Caco-2 (cell line): Measurements from ENCODE around the gene EHD1. TPM values are rescaled to one million over a fixed set of nuclear protein-coding genes. Genes with fewer than 3 reads are reported as not detected.

Source experiments
- BruUV-seq: library from RNA; stranded (reverse); fragments of 400-500 nt; replicated peaks from 2 replicates; lab custom pipeline; 2021; lab: Mats Ljungman, UMichigan
- CTCF ChIA-PET: fragments of 300-600 bp; sonication (Branson Sonifier 250); formaldehyde crosslinking; loops from one replicate; lab custom pipeline; 2022; ENCODE audit warnings: antibody characterized with exemption; lab: Charles Lee
- POLR2A ChIA-PET: fragments of 300-600 bp; sonication (Branson Sonifier 250); formaldehyde crosslinking; loops from one replicate; lab custom pipeline; 2022; ENCODE audit warnings: antibody characterized with exemption; lab: Charles Lee
- DNase-seq, 2 experiments: peaks; one replicate each; pipeline versions ENCODE4 v3.0.0 to v3.0.0-alpha.2; 2020 to 2022
- H3K27me3 ChIP-seq: replicated peaks from 2 replicates; pipeline ENCODE4 v1.6.0; 2011; ENCODE audit warnings: low read length; ENCODE audit not compliant: control insufficient read depth, insufficient read depth
- H3K36me3 ChIP-seq: 2 replicates; pipeline ENCODE4 v1.5.1; 2011; ENCODE audit warnings: low read length; ENCODE audit not compliant: control insufficient read depth, insufficient read depth
- H3K4me1 ChIP-seq: fragments of 250-450 bp; sonication (Bioruptor Pico); 2 replicates; pipeline ENCODE4 v1.5.1; 2020; ENCODE audit warnings: mild to moderate bottlenecking
- H3K4me3 ChIP-seq: 2 replicates; pipeline ENCODE4 v1.5.1; 2011; ENCODE audit warnings: low read depth, mild to moderate bottlenecking, control low read depth, low read length
- H3K9me3 ChIP-seq: fragments of 250-450 bp; sonication (Bioruptor Pico); 2 replicates; pipeline ENCODE4 v1.5.1; 2020; ENCODE audit warnings: mild to moderate bottlenecking, moderate library complexity
- H3K27ac Mint-ChIP-seq: one replicate; pipeline ENCODE4 v1.8.0; 2022; ENCODE audit warnings: mixed read lengths; ENCODE audit not compliant: unreplicated experiment
- H3K27me3 Mint-ChIP-seq: one replicate; pipeline ENCODE4 v1.8.0; 2022; ENCODE audit warnings: mixed read lengths; ENCODE audit not compliant: insufficient read depth, unreplicated experiment
- H3K36me3 Mint-ChIP-seq: one replicate; pipeline ENCODE4 v1.8.0; 2022; ENCODE audit warnings: mild to moderate bottlenecking, mixed read lengths; ENCODE audit not compliant: insufficient read depth, unreplicated experiment
- H3K4me1 Mint-ChIP-seq: one replicate; pipeline ENCODE4 v1.8.0; 2022; ENCODE audit warnings: low read depth, mixed read lengths; ENCODE audit not compliant: unreplicated experiment
- H3K4me3 Mint-ChIP-seq: one replicate; pipeline ENCODE4 v1.8.0; 2022; ENCODE audit warnings: mild to moderate bottlenecking, moderate library complexity, mixed read lengths; ENCODE audit not compliant: unreplicated experiment
- H3K9me3 Mint-ChIP-seq: one replicate; pipeline ENCODE4 v1.8.0; 2022; ENCODE audit warnings: mixed read lengths; ENCODE audit not compliant: unreplicated experiment
- CTCF ChIP-seq, 2 experiments: fragments of 200-600 bp in 1 of 2; IDR thresholded peaks; 1 replicate in 1 of 2; 2 replicates in 1 of 2; pipeline versions ENCODE4 v1.5.1 to v1.8.0; 2011 to 2022; ENCODE audit warnings: antibody characterized with exemption in 1 of 2, control low read depth in 1 of 2, inconsistent platforms in 1 of 2, low read depth in 1 of 2, low read length in 1 of 2, mild to moderate bottlenecking in 1 of 2, moderate library complexity in 1 of 2; ENCODE audit not compliant: insufficient read depth in 1 of 2, severe bottlenecking in 1 of 2, unreplicated experiment in 1 of 2
- intact Hi-C: fragments of 100-400 bp; cut with micrococcal nuclease; formaldehyde crosslinking; loops from one replicate; pipeline ENCODE4 v1.10.0; 2022; ENCODE audit not compliant: unreplicated experiment
- total RNA-seq: library from RNA; stranded (reverse); gene quantifications from 2 replicates; pipeline ENCODE4 v1.2.3, GENCODE V29; 2022

Gene EHD1
- total RNA-seq, 1 experiment from 2014 or later, result 129 TPM

- DNase-seq, result no peak
- POLR2A ChIA-PET, result no interaction called here
- no peak overlapping the region for H3K27ac Mint-ChIP-seq
Observed at GRCh38 chr11:64859542-64860414, 18.6 kb downstream of the EHD1 start.

GRCh38 chr11:64858467-64859263, 19.8 kb downstream of the EHD1 start:
- no peak overlapping the region for H3K4me3 ChIP-seq
- H3K36me3 ChIP-seq, result peaks cover 8% of the 10 kb centered on the region
- peaks cover 17% of the 10 kb centered on the region for H3K4me1 Mint-ChIP-seq
- POLR2A ChIA-PET, result no interaction called here
- no peak overlapping the region for H3K4me3 Mint-ChIP-seq
- no peak for TF ChIP-seq CTCF (IDR thresholded peaks at IDR 0.05; ENCODE audit: insufficient read depth in 1 of 2, low read depth in 1 of 2, low read length in 1 of 2, severe bottlenecking in 1 of 2, unreplicated experiment in 1 of 2)
- BruUV-seq, result no TSS peak
- H3K27ac Mint-ChIP-seq, result no peak overlapping the region
- intact Hi-C loops, result no loop called here
- H3K9me3 Mint-ChIP-seq, result no peaks in the 10 kb centered on the region
- CTCF ChIA-PET, result interaction anchor here (0.6 to 1.1 kb wide), 2 partner anchors 13 to 29 kb away, joined by 3 to 4 read pairs; no protein-coding TSS in a partner anchor
- H3K9me3 ChIP-seq, result no peaks in the 10 kb centered on the region
- H3K36me3 Mint-ChIP-seq, result peaks cover 70% of the 10 kb centered on the region
- no peaks in the 10 kb centered on the region for H3K27me3 ChIP-seq
- peaks cover 50% of the 10 kb centered on the region for H3K4me1 ChIP-seq
- no peaks in the 10 kb centered on the region for H3K27me3 Mint-ChIP-seq
- no peak for DNase-seq

More at GRCh38 chr11:64859542-64860414, 18.6 kb downstream of the EHD1 start:
- CTCF ChIA-PET, result interaction anchor here (0.7 kb wide), 1 partner anchor 16 kb away, joined by 3 read pairs; no protein-coding TSS in a partner anchor
- Histone ChIP-seq H3K36me3 (peaks cover 8% of the 10 kb centered on the region), H3K9me3 (no peaks in the 10 kb centered on the region), H3K4me3 (no peak overlapping the region), H3K4me1 (peaks cover 57% of the 10 kb centered on the region), H3K27me3 (no peaks in the 10 kb centered on the region)
- TF ChIP-seq CTCF (IDR thresholded peaks at IDR 0.05; ENCODE audit: insufficient read depth in 1 of 2, low read depth in 1 of 2, low read length in 1 of 2, severe bottlenecking in 1 of 2, unreplicated experiment in 1 of 2), result no peak
- BruUV-seq, result no TSS peak
- Mint-ChIP-seq H3K27me3 (no peaks in the 10 kb centered on the region), H3K4me1 (peaks cover 14% of the 10 kb centered on the region), H3K4me3 (no peak overlapping the region), H3K9me3 (no peaks in the 10 kb centered on the region), H3K36me3 (peaks cover 64% of the 10 kb centered on the region)
- intact Hi-C loops, result no loop called here

GRCh38 chr11:64857485-64857884, 20.9 kb downstream of the EHD1 start:
- H3K36me3 Mint-ChIP-seq, result peaks cover 72% of the 10 kb centered on the region
- intact Hi-C loops, result no loop called here
- H3K36me3 ChIP-seq, result peaks cover 8% of the 10 kb centered on the region
- H3K9me3 Mint-ChIP-seq, result no peaks in the 10 kb centered on the region
- H3K9me3 ChIP-seq, result no peaks in the 10 kb centered on the region
- H3K27me3 Mint-ChIP-seq, result no peaks in the 10 kb centered on the region
- no peak for TF ChIP-seq CTCF (IDR thresholded peaks at IDR 0.05; ENCODE audit: insufficient read depth in 1 of 2, low read depth in 1 of 2, low read length in 1 of 2, severe bottlenecking in 1 of 2, unreplicated experiment in 1 of 2)
- H3K4me1 Mint-ChIP-seq, result peaks cover 17% of the 10 kb centered on the region
- no peak overlapping the region for H3K4me3 Mint-ChIP-seq
- peaks cover 45% of the 10 kb centered on the region for H3K4me1 ChIP-seq
- BruUV-seq, result no TSS peak
- ChIA-PET CTCF (interaction anchor here (0.6 kb wide), 1 partner anchor 264 kb away, joined by 4 read pairs; the partner anchor contains the start of gene FAU), POLR2A (interaction anchor here (1.0 kb wide), 1 partner anchor 19 kb away, joined by 3 read pairs; no protein-coding TSS in a partner anchor)
- no peak overlapping the region for H3K27ac Mint-ChIP-seq
- no peak for DNase-seq
- H3K27me3 ChIP-seq, result no peaks in the 10 kb centered on the region
- no peak overlapping the region for H3K4me3 ChIP-seq
